GM18520 (cell line): ENCODE measurements around the gene FAM78A.
A peak's percentile ranks its signal among the peaks of the same experiment; 100 is the strongest.

Experiments
- ATAC-seq: cut with Tn5 transposase; IDR thresholded peaks from one replicate; pipeline ENCODE4 v1.9.1; 2021; ENCODE audit not compliant: unreplicated experiment

FAM78A gene

GRCh38 chr9:131240047-131240921 is 36.0 kb downstream of the FAM78A start:
- no peak for ATAC-seq

- no peak for ATAC-seq
These were observed 36.9 kb downstream of the FAM78A start for GRCh38 chr9:131239161-131239975.

- no peak for ATAC-seq
These were observed 37.8 kb downstream of the FAM78A start for GRCh38 chr9:131238402-131239021.

GRCh38 chr9:131237931-131238401 is 38.3 kb downstream of the FAM78A start:
- peak; percentile 77 for ATAC-seq

GRCh38 chr9:131237291-131237690 is 39.0 kb downstream of the FAM78A start:
- no peak for ATAC-seq

- ATAC-seq: no peak
These were observed 39.5 kb downstream of the FAM78A start for GRCh38 chr9:131236761-131237160.

- ATAC-seq: no peak
These were observed 40.1 kb downstream of the FAM78A start for GRCh38 chr9:131236161-131236560.

GRCh38 chr9:131235480-131235851 is 40.8 kb downstream of the FAM78A start:
- ATAC-seq: no peak

- no peak for ATAC-seq
These were observed 41.4 kb downstream of the FAM78A start for GRCh38 chr9:131234799-131235479.

GRCh38 chr9:131233995-131234394 is 42.3 kb downstream of the FAM78A start:
- ATAC-seq: no peak

- no peak for ATAC-seq
These were observed 42.8 kb downstream of the FAM78A start for GRCh38 chr9:131233556-131233955.

GRCh38 chr9:131228988-131229387 is 47.3 kb downstream of the FAM78A start:
- no peak for ATAC-seq

- ATAC-seq: no peak
These were observed 48.3 kb downstream of the FAM78A start for GRCh38 chr9:131227959-131228460.

GRCh38 chr9:131227112-131227958 is 49.0 kb downstream of the FAM78A start:
- ATAC-seq: no peak

- no peak for ATAC-seq
These were observed 50.1 kb downstream of the FAM78A start for GRCh38 chr9:131226226-131226625.

- ATAC-seq: no peak
These were observed 53.9 kb downstream of the FAM78A start for GRCh38 chr9:131222460-131222859.

- ATAC-seq: no peak
These were observed 55.8 kb downstream of the FAM78A start for GRCh38 chr9:131220485-131220884.

- ATAC-seq: no peak
These were observed 57.9 kb downstream of the FAM78A start for GRCh38 chr9:131218370-131218769.

- ATAC-seq: no peak
These were observed 58.8 kb downstream of the FAM78A start for GRCh38 chr9:131217331-131218031.
